ENCODE measurements around the gene MPV17L2. TPM values are rescaled to one million over a fixed set of nuclear protein-coding genes. Genes with fewer than 3 reads are reported as not detected.

The MPV17L2 gene
- total RNA-seq, 3 donors from 2014 or later, result 24.3 to 41.3 (median 37.1) TPM

DNA sequence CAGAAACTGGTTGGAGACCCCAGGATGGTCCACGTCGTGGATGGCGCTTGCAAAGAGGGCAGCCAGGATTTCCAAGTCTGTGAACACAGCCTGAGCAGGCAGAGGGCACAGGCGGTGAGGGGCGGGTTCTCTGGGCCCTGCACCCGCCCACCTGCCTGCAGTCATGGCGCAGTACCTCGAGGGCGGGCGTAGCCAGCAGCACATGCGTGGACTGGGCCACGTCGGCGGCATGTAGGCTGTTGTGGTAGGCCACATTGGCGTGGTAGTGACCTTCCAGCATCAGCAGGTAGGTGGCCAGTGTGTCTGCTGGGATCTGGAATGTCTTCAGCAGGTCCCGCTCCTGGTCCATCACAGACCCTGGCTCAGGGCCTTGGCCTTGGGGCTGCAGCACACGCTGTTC, 25.1 kb downstream of the MPV17L2 start:
- Histone ChIP-seq H3K36me3 (no peaks in the 10 kb centered on the region), H3K27me3 (peaks cover 5 to 20% of the 10 kb centered on the region in 2 donors), H3K27ac (no peak overlapping the region), H3K9me3 (no peaks in the 10 kb centered on the region), H3K4me1 (no peaks in the 10 kb centered on the region), H3K4me3 (no peak overlapping the region)
- TF ChIP-seq, protein P1, sequence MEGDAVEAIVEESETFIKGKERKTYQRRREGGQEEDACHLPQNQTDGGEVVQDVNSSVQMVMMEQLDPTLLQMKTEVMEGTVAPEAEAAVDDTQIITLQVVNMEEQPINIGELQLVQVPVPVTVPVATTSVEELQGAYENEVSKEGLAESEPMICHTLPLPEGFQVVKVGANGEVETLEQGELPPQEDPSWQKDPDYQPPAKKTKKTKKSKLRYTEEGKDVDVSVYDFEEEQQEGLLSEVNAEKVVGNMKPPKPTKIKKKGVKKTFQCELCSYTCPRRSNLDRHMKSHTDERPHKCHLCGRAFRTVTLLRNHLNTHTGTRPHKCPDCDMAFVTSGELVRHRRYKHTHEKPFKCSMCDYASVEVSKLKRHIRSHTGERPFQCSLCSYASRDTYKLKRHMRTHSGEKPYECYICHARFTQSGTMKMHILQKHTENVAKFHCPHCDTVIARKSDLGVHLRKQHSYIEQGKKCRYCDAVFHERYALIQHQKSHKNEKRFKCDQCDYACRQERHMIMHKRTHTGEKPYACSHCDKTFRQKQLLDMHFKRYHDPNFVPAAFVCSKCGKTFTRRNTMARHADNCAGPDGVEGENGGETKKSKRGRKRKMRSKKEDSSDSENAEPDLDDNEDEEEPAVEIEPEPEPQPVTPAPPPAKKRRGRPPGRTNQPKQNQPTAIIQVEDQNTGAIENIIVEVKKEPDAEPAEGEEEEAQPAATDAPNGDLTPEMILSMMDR (IDR thresholded peaks at IDR 0.05), result no peak
- TF ChIP-seq POLR2AphosphoS5 (IDR thresholded peaks at IDR 0.05) (no peak), POLR2A (IDR thresholded peaks at IDR 0.05) (no peak)
- intact Hi-C loops (cut with DNase I; ENCODE audit: low total_unique reads), result no loop called here
- DNase-seq (ENCODE audit: low spot score in 2 of 2), result no peak

DNA sequence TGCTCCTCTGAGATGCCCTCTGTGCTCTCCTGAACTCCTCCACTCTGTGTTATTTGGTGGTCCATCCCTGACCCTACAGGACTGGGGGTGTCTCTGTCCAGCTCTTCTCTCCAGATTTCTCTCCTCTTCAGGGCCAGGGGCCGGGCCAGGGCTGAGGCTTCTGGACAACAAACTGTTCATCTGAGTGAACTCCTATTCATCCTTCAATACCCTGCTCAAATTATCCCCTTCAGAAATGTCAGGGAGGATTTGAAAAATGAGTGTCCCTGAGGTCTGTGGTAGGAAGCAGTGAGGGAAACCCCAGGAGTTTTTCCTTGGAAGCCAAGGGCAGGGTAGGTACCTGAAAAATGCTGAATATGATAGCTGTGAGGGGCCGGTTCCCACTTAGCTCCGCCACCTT, 25.6 kb downstream of the MPV17L2 start:
- H3K4me1 ChIP-seq, result no peaks in the 10 kb centered on the region
- H3K27me3 ChIP-seq, result peaks cover 5 to 20% of the 10 kb centered on the region in 2 donors
- H3K36me3 ChIP-seq, result no peaks in the 10 kb centered on the region
- H3K9me3 ChIP-seq, result no peaks in the 10 kb centered on the region
- H3K27ac ChIP-seq, result no peak overlapping the region
- intact Hi-C loops (cut with DNase I; ENCODE audit: low total_unique reads), result no loop called here
- DNase-seq (ENCODE audit: low spot score in 2 of 2), result no peak
- TF ChIP-seq, protein P1 (IDR thresholded peaks at IDR 0.05), result no peak
- TF ChIP-seq POLR2AphosphoS5 (IDR thresholded peaks at IDR 0.05) (no peak), POLR2A (IDR thresholded peaks at IDR 0.05) (no peak)
- no peak overlapping the region for H3K4me3 ChIP-seq

DNA sequence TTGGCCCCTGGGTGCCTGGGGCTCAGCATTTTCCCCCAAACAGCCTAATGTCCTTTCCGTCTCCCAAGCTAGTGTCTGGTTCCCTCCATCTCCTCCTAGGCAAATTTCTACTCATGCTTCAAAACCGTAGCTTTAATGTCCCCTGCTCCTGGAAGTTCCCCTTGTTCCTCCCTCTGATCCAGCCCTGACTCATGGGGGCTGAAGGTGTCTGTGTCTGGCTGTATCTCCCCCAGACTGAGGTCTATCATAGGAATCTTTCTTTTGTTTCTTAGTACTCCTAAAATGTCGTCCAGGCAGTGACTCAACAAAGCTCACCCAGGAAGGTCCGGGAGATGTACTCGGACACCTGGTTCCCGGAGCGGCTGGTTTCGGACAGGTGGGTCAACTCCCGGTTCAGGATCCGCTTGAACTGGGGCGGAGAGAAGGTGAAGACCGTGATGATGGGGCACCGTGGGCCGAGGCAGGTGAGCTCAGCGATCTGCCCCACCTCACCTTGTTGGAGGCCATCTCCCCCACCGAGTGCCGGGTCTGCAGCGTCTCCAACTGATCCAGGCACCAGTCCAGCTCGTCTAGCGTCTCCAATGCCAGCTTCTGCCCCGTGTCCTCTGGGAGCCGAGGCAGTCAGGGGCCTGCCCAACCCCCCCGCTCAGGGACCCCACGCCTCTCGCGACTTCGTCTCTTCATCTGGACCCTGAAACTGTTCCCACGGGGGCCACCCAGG, 27.1 kb downstream of the MPV17L2 start:
- no peaks in the 10 kb centered on the region for H3K36me3 ChIP-seq
- no peak overlapping the region for H3K4me3 ChIP-seq
- no peak for DNase-seq (ENCODE audit: low spot score in 2 of 2)
- TF ChIP-seq POLR2AphosphoS5 (IDR thresholded peaks at IDR 0.05) (no peak), POLR2A (IDR thresholded peaks at IDR 0.05) (no peak)
- TF ChIP-seq, protein P1 (IDR thresholded peaks at IDR 0.05), result no peak
- H3K4me1 ChIP-seq, result peaks cover 0 to 5% of the 10 kb centered on the region in 2 donors
- intact Hi-C loops (cut with DNase I; ENCODE audit: low total_unique reads), result no loop called here
- H3K27ac ChIP-seq, result no peak overlapping the region
- no peaks in the 10 kb centered on the region for H3K9me3 ChIP-seq
- peaks cover 6 to 25% of the 10 kb centered on the region in 2 donors for H3K27me3 ChIP-seq

DNA sequence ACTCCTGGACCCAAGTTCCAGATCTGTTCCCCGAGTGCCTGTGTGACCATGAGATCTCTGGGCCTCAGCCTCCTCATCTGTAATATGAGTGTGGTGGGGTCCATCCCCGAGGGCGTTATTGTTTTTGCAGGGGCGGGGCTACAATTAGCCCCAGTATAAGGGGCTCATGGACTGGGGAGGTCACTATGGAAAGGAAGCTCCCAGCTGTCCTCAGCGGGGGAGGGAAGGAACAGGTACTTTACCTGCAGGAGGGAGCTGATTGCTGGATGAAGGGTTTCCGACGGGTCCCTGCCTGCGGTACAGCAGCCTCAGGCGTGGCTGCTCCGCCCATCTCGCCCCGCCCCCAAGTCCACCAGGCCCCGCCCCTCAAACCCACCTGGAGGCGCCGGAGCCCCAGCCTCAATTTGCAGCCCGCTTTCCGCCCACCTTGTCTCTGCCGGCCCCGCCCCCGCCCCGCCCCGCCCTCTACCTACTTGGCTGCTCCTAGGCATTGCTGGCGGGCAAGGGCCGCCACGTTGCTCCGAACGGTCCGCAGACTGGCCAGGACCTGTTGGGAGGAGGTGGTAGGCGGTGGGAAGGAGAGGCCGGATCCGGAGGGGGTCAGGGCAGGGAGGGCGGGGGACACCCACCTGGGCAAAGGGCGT, 27.7 kb downstream of the MPV17L2 start:
- Histone ChIP-seq H3K4me3 (peak overlapping the region in 1 of 3 donors; percentile 25), H3K36me3 (no peaks in the 10 kb centered on the region), H3K27me3 (peaks cover 7 to 32% of the 10 kb centered on the region in 2 donors), H3K4me1 (peaks cover 0 to 5% of the 10 kb centered on the region in 2 donors), H3K9me3 (no peaks in the 10 kb centered on the region), H3K27ac (no peak overlapping the region)
- intact Hi-C loops (cut with DNase I; ENCODE audit: low total_unique reads), result no loop called here
- no peak for DNase-seq (ENCODE audit: low spot score in 2 of 2)
- no peak for TF ChIP-seq POLR2A (IDR thresholded peaks at IDR 0.05)
- TF ChIP-seq POLR2AphosphoS5 (IDR thresholded peaks at IDR 0.05), result no peak
- TF ChIP-seq, protein P1 (IDR thresholded peaks at IDR 0.05), result no peak

Data from breast epithelium (tissue), 4 donors.